ENCODE results near the gene PCSK2. TPM values are rescaled to one million over a fixed set of nuclear protein-coding genes. Genes with fewer than 3 reads are reported as not detected.

The PCSK2 gene
- total RNA-seq, 1 donor from 2014 or later, result 0.74 TPM

DNA sequence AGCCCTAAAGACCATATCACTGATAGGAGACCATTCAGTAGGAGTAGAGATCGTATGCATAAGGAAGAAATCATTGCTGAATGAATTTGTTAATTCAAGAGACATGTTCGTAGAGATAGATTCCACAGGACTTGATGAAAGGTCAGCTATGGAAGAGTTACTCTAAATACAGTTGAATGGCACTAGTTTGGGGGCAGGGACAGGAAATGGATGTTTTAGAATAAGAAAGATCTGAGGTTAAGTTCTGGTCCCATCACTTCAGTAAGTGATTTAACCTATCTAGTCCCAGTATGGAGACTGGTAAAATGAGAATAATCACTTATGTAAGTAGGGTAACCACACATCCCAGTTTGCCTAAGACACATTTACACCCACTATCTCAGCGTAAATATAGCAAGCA, 307.2 kb downstream of the PCSK2 start:
- H3K27ac ChIP-seq (replicated peaks), result no peak overlapping the region
- peaks cover 14% of the 10 kb centered on the region for H3K4me1 ChIP-seq
- no peak overlapping the region for H3K4me3 ChIP-seq
- TF ChIP-seq, protein P1, sequence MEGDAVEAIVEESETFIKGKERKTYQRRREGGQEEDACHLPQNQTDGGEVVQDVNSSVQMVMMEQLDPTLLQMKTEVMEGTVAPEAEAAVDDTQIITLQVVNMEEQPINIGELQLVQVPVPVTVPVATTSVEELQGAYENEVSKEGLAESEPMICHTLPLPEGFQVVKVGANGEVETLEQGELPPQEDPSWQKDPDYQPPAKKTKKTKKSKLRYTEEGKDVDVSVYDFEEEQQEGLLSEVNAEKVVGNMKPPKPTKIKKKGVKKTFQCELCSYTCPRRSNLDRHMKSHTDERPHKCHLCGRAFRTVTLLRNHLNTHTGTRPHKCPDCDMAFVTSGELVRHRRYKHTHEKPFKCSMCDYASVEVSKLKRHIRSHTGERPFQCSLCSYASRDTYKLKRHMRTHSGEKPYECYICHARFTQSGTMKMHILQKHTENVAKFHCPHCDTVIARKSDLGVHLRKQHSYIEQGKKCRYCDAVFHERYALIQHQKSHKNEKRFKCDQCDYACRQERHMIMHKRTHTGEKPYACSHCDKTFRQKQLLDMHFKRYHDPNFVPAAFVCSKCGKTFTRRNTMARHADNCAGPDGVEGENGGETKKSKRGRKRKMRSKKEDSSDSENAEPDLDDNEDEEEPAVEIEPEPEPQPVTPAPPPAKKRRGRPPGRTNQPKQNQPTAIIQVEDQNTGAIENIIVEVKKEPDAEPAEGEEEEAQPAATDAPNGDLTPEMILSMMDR (IDR thresholded peaks at IDR 0.05; ENCODE audit: borderline replicate concordance), result no peak
- H3K9me3 ChIP-seq (replicated peaks), result no peaks in the 10 kb centered on the region
- intact Hi-C loops (cut with micrococcal nuclease), result loop anchor here (10.0 kb wide), 2 partner anchors 81 to 361 kb away; no protein-coding TSS in a partner anchor
- no peaks in the 10 kb centered on the region for H3K27me3 ChIP-seq (ENCODE audit: low read depth)
- no peak for DNase-seq
- H3K36me3 ChIP-seq, result no peaks in the 10 kb centered on the region
